Endothelial cell of umbilical vein (primary cell): ENCODE results near the gene KDM6B.

ENCODE experiments used
- EZH2 ChIP-seq: IDR thresholded peaks from 2 replicates; pipeline ENCODE4 v1.6.1; 2012; ENCODE audit warnings: borderline replicate concordance, low read depth, mild to moderate bottlenecking, moderate library complexity, low read length, inconsistent platforms; ENCODE audit not compliant: severe bottlenecking
- FOS ChIP-seq: IDR thresholded peaks from 2 replicates; pipeline ENCODE4 v1.6.1; 2011; ENCODE audit warnings: mild to moderate bottlenecking, low read length, moderate library complexity, borderline replicate concordance; ENCODE audit not compliant: insufficient read depth
- GATA2 ChIP-seq: IDR thresholded peaks from 2 replicates; pipeline ENCODE4 v1.7.0; 2011; ENCODE audit warnings: low read depth, mild to moderate bottlenecking, moderate library complexity, mixed read lengths, low read length; ENCODE audit not compliant: insufficient read length, insufficient read depth
- JUN ChIP-seq: IDR thresholded peaks from 2 replicates; pipeline ENCODE4 v1.6.1; 2011; ENCODE audit warnings: borderline replicate concordance, low read depth; ENCODE audit not compliant: insufficient read length, insufficient read depth
- MYC ChIP-seq: IDR thresholded peaks from one replicate; pipeline ENCODE4 v1.6.1; 2011; ENCODE audit warnings: mild to moderate bottlenecking, low read depth, low read length
- POLR2A ChIP-seq: IDR thresholded peaks from 2 replicates; pipeline ENCODE4 v1.6.1; 2012; ENCODE audit warnings: low read depth, mild to moderate bottlenecking, control low read depth, low read length
- POLR2AphosphoS5 ChIP-seq: IDR thresholded peaks from 2 replicates; pipeline ENCODE4 v1.6.1; 2012; ENCODE audit warnings: low read depth, mild to moderate bottlenecking, control low read depth, low read length, moderate library complexity; ENCODE audit not compliant: insufficient read depth
- TF ChIP-seq, protein P1 (sequence below), 2 donors: IDR thresholded peaks; 1 replicate in 1 of 2; 2 replicates in 1 of 2; pipeline ENCODE4 v1.5.1; 2011; ENCODE audit warnings: low read length in 2 of 2, mild to moderate bottlenecking in 2 of 2, moderate library complexity in 2 of 2, control low read depth in 1 of 2, inconsistent platforms in 1 of 2, low read depth in 1 of 2; ENCODE audit not compliant: insufficient read depth in 1 of 2; ENCODE audit errors: extremely low read depth in 1 of 2
- TF ChIP-seq, protein P2 (sequence below): IDR thresholded peaks from 2 replicates; pipeline ENCODE4 v1.6.1; 2011; ENCODE audit not compliant: insufficient read depth, insufficient read length

DNA sequence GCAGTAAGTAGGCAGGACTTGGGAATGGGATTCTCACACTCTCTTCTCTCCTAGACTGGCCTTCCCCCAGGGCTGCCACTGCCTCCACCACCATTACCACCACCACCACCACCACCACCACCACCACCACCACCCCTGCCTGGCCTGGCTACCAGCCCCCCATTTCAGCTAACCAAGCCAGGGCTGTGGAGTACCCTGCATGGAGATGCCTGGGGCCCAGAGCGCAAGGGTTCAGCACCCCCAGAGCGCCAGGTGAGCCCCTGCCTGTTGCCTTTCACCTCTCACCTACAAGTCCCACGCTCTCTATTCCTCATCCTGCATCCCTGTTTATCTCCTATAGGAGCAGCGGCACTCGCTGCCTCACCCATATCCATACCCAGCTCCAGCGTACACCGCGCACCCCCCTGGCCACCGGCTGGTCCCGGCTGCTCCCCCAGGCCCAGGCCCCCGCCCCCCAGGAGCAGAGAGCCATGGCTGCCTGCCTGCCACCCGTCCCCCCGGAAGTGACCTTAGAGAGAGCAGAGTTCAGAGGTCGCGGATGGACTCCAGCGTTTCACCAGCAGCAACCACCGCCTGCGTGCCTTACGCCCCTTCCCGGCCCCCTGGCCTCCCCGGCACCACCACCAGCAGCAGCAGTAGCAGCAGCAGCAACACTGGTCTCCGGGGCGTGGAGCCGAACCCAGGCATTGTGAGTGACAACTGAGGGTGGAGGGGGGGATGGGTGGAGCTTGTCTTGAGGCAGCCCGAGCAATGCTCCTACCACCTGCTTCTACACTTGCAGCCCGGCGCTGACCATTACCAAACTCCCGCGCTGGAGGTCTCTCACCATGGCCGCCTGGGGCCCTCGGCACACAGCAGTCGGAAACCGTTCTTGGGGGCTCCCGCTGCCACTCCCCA is 13.0 kb downstream of the KDM6B start:
- TF ChIP-seq, protein P1, sequence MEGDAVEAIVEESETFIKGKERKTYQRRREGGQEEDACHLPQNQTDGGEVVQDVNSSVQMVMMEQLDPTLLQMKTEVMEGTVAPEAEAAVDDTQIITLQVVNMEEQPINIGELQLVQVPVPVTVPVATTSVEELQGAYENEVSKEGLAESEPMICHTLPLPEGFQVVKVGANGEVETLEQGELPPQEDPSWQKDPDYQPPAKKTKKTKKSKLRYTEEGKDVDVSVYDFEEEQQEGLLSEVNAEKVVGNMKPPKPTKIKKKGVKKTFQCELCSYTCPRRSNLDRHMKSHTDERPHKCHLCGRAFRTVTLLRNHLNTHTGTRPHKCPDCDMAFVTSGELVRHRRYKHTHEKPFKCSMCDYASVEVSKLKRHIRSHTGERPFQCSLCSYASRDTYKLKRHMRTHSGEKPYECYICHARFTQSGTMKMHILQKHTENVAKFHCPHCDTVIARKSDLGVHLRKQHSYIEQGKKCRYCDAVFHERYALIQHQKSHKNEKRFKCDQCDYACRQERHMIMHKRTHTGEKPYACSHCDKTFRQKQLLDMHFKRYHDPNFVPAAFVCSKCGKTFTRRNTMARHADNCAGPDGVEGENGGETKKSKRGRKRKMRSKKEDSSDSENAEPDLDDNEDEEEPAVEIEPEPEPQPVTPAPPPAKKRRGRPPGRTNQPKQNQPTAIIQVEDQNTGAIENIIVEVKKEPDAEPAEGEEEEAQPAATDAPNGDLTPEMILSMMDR (IDR thresholded peaks at IDR 0.05; ENCODE audit: extremely low read depth in 1 of 2, insufficient read depth in 1 of 2, low read depth in 1 of 2, low read length in 2 of 2): no peak
- TF ChIP-seq POLR2A (no peak), EZH2 (no peak), POLR2AphosphoS5 (no peak), JUN (no peak), GATA2 (no peak), FOS (no peak), MYC (no peak)
- TF ChIP-seq, protein P2, sequence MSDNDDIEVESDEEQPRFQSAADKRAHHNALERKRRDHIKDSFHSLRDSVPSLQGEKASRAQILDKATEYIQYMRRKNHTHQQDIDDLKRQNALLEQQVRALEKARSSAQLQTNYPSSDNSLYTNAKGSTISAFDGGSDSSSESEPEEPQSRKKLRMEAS: no peak
